ENCODE data around the gene TSPAN17. TPM values are rescaled to one million over a fixed set of nuclear protein-coding genes. Genes with fewer than 3 reads are reported as not detected.
A peak's percentile ranks its signal among the peaks of the same experiment; 100 is the strongest.

TSPAN17 gene
- total and polyA plus RNA-seq, 7 donors, result 22.5 to 51.9 (median 25.8) TPM

DNA sequence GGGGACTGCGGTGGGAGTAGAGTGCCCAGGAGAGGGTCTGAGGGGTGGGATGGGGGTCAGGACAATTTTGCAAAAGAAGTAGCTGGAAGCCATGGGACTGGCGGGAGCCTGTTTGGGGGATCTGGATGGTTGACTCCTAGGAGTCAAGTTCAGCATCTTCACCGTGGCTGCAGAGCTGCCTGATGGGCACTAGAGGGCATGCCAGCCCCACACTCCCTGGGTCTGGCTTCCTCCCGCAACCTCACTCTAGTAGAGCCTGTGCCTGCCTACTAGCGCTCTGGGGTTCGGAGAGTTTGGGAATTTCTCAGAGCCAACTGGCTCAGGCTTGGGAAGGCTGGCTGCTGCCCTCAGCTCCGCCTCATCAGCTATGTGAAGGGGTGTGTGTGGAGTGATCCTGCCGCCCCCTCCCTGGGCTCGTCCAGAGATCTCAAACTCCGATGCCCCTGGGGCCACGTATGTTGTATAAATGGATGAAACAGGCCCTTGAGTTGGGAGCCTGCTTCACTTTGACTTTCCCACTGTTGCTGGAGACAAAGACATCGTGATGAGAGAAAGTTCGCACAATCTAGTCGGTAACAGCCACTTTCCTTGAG, 10.8 kb downstream of the TSPAN17 start:
- DNase-seq (peak; percentile 65 to 80), ATAC-seq (peak; percentile 74 to 84 (median 80))
- WGBS, 3 donors, result 39 to 47% (median 39%) methylated on average over 14 of the region's 14 CpGs
- H3K4me3 ChIP-seq, result no peak overlapping the region
- no peak overlapping the region for H3K27ac ChIP-seq
- H3K4me1 ChIP-seq, result peaks cover 7% of the 10 kb centered on the region
- TF ChIP-seq, protein P1, sequence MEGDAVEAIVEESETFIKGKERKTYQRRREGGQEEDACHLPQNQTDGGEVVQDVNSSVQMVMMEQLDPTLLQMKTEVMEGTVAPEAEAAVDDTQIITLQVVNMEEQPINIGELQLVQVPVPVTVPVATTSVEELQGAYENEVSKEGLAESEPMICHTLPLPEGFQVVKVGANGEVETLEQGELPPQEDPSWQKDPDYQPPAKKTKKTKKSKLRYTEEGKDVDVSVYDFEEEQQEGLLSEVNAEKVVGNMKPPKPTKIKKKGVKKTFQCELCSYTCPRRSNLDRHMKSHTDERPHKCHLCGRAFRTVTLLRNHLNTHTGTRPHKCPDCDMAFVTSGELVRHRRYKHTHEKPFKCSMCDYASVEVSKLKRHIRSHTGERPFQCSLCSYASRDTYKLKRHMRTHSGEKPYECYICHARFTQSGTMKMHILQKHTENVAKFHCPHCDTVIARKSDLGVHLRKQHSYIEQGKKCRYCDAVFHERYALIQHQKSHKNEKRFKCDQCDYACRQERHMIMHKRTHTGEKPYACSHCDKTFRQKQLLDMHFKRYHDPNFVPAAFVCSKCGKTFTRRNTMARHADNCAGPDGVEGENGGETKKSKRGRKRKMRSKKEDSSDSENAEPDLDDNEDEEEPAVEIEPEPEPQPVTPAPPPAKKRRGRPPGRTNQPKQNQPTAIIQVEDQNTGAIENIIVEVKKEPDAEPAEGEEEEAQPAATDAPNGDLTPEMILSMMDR (IDR thresholded peaks at IDR 0.05), result peak; percentile 76
- no peaks in the 10 kb centered on the region for H3K9me3 ChIP-seq
- intact Hi-C loops (cut with DNase I), result loop anchor here in 1 of 2 donors (2.0 to 5.0 kb wide), 2 partner anchors 301 to 454 kb away; no protein-coding TSS in a partner anchor
- H3K36me3 ChIP-seq (ENCODE audit: insufficient read depth in 1 of 2, low read depth in 1 of 2), result peaks cover 0 to 33% of the 10 kb centered on the region in 2 donors
- H3K27me3 ChIP-seq (ENCODE audit: insufficient read depth in 3 of 3, low read length in 2 of 3), result peaks cover 0 to 6% (median 0%) of the 10 kb centered on the region in 3 donors

DNA sequence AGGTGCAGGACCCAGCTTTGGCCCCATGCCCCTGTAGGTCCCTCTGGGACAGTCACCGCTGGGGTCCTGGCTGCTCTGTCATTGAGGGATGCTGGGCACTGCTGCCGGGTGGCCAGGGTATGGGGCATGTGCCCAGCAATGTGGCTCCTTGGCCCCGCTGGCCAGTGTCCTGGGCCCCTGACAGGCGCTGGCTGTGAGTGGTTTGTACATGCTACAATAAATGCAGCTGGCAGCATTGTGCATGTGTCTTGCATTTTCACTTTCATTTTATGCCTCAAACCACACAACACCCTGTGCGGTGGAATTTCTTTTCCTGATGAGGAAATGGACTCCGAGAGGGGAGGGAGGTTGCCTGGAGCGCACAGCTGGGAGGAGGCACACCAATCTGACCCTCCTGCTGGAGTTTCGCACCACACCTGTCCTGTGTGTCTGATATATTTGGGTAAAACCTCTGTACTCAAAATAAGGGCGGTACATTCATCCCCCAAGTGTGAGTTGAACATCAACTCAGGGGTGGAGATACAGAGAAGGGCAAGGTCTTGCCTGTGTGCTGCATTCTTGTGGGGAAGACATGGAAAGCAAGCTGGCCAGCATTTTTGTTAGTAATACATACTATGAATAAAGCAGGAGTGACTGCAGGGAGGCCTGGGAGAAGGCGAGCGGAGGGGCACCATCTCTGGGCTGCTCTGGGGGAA, 11.7 kb downstream of the TSPAN17 start:
- WGBS, 3 donors, result 61 to 67% (median 62%) methylated on average over 11 of the region's 11 CpGs
- peak in 1 of 4 donors; percentile 18 for ATAC-seq
- Histone ChIP-seq H3K4me1 (peaks cover 7% of the 10 kb centered on the region), H3K27ac (no peak overlapping the region), H3K4me3 (no peak overlapping the region), H3K9me3 (no peaks in the 10 kb centered on the region), H3K27me3 (ENCODE audit: insufficient read depth in 3 of 3, low read length in 2 of 3) (peaks cover 0 to 13% (median 0%) of the 10 kb centered on the region in 3 donors), H3K36me3 (ENCODE audit: insufficient read depth in 1 of 2, low read depth in 1 of 2) (peaks cover 0 to 25% of the 10 kb centered on the region in 2 donors)
- TF ChIP-seq, protein P1 (IDR thresholded peaks at IDR 0.05), result no peak
- DNase-seq, result no peak
- intact Hi-C loops (cut with DNase I), result loop anchor here in 1 of 2 donors (2.0 to 5.0 kb wide), 2 partner anchors 300 to 453 kb away; no protein-coding TSS in a partner anchor

DNA sequence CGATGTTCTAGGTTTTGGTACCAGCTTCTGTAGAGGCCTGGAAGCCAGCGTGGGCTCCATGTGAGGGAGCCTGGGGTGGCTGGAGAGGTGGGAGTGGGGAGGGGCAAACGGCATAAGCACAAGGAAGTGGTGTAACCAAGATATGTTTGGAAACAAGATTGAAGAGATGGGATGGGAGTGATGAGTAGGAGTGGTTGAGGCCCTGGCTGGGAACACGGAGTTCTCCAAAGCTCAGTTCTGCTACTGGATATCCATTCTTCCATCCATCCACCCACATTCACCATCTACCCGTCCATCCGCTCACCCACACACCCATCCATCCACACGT, 12.2 kb downstream of the TSPAN17 start:
- no peak overlapping the region for H3K4me3 ChIP-seq
- H3K27me3 ChIP-seq (ENCODE audit: insufficient read depth in 3 of 3, low read length in 2 of 3), result peaks cover 0 to 18% (median 0%) of the 10 kb centered on the region in 3 donors
- no peak for DNase-seq
- no peak overlapping the region for H3K27ac ChIP-seq
- 82 to 85% (median 84%) methylated on average over 7 of the region's 7 CpGs for WGBS, 3 donors
- no peak for ATAC-seq
- TF ChIP-seq, protein P1 (IDR thresholded peaks at IDR 0.05), result no peak
- peaks cover 7% of the 10 kb centered on the region for H3K4me1 ChIP-seq
- intact Hi-C loops (cut with DNase I), result loop anchor here in 1 of 2 donors (2.0 to 5.0 kb wide), 2 partner anchors 299 to 453 kb away; no protein-coding TSS in a partner anchor
- no peaks in the 10 kb centered on the region for H3K9me3 ChIP-seq
- H3K36me3 ChIP-seq (ENCODE audit: insufficient read depth in 1 of 2, low read depth in 1 of 2), result peaks cover 0 to 21% of the 10 kb centered on the region in 2 donors

DNA sequence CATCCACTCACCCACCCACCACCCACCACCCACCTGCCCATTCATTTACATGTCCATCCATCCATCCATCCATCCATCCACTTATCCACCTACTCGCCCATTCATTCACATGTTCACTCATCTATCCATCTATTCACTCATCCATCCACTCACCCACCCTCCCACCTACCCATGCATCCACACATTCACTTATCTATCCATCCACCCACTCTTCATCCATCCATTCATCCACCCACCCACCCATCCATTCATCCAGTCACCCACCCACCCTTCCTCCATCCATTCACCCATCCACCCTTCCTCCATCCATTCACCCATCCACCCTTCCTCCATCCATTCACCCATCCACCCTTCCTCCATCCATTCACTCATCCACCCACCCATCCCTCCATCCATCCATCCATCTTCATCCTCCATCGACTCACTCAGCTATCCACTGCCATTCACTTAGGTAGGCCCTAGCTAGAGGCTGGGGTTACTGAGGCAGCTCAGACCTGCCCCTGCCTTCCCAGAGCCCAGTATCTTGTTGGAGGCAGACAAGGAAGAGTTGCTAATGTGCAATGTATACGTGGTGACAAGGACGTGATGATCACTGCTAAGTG, 12.7 kb downstream of the TSPAN17 start:
- Histone ChIP-seq H3K9me3 (no peaks in the 10 kb centered on the region), H3K27me3 (ENCODE audit: insufficient read depth in 3 of 3, low read length in 2 of 3) (peaks cover 0 to 23% (median 0%) of the 10 kb centered on the region in 3 donors), H3K4me1 (peaks cover 7% of the 10 kb centered on the region), H3K36me3 (ENCODE audit: insufficient read depth in 1 of 2, low read depth in 1 of 2) (peaks cover 0 to 17% of the 10 kb centered on the region in 2 donors), H3K4me3 (no peak overlapping the region), H3K27ac (no peak overlapping the region)
- ATAC-seq (no peak), DNase-seq (no peak)
- 71 to 78% (median 77%) methylated on average over 4 of the region's 4 CpGs for WGBS, 3 donors
- intact Hi-C loops (cut with DNase I), result loop anchor here in 1 of 2 donors (2.0 to 5.0 kb wide), 3 partner anchors 147 to 452 kb away; no protein-coding TSS in a partner anchor
- TF ChIP-seq, protein P1 (IDR thresholded peaks at IDR 0.05), result no peak

All from psoas muscle (tissue), 8 donors.